ENCODE data around the gene NNMT.
"Not testable (repeated sequence)": the region's sequence is repeated elsewhere in the genome, so short reads cannot be mapped to it uniquely, and the experiment has no call there.

The NNMT gene

GRCh38 chr11:114307524-114308203 lies 11.5 kb downstream of the NNMT start:
- no peak for DNase-seq (ENCODE audit: low read depth in 1 of 2, low spot score in 1 of 2)

GRCh38 chr11:114308689-114309089 lies 12.5 kb downstream of the NNMT start:
- no peak for DNase-seq (ENCODE audit: low read depth in 1 of 2, low spot score in 1 of 2)

GRCh38 chr11:114309517-114309916 lies 13.3 kb downstream of the NNMT start:
- no peak for DNase-seq (ENCODE audit: low read depth in 1 of 2, low spot score in 1 of 2)

- no peak for DNase-seq (ENCODE audit: low read depth in 1 of 2, low spot score in 1 of 2)
These were observed 13.9 kb downstream of the NNMT start for GRCh38 chr11:114310095-114310494.

- no peak for DNase-seq (ENCODE audit: low read depth in 1 of 2, low spot score in 1 of 2)
These were observed 15.7 kb downstream of the NNMT start for GRCh38 chr11:114311946-114312345.

GRCh38 chr11:114314096-114314495 lies 17.9 kb downstream of the NNMT start:
- no peak for DNase-seq (ENCODE audit: low read depth in 1 of 2, low spot score in 1 of 2)

- DNase-seq (ENCODE audit: low read depth in 1 of 2, low spot score in 1 of 2): no peak
These were observed 19.7 kb downstream of the NNMT start for GRCh38 chr11:114315749-114316368.

- DNase-seq (ENCODE audit: low read depth in 1 of 2, low spot score in 1 of 2): no peak
These were observed 21.0 kb downstream of the NNMT start for GRCh38 chr11:114316980-114317786.

- no peak for DNase-seq (ENCODE audit: low read depth in 1 of 2, low spot score in 1 of 2)
These were observed 21.6 kb downstream of the NNMT start for GRCh38 chr11:114317787-114318137.

GRCh38 chr11:114318361-114318760 lies 22.2 kb downstream of the NNMT start:
- DNase-seq (ENCODE audit: low read depth in 1 of 2, low spot score in 1 of 2): no peak

GRCh38 chr11:114319716-114320328 lies 23.6 kb downstream of the NNMT start:
- DNase-seq (ENCODE audit: low read depth in 1 of 2, low spot score in 1 of 2): no peak

GRCh38 chr11:114321621-114322257 lies 25.5 kb downstream of the NNMT start:
- DNase-seq (ENCODE audit: low read depth in 1 of 2, low spot score in 1 of 2): no peak

- no peak for DNase-seq (ENCODE audit: low read depth in 1 of 2, low spot score in 1 of 2)
These were observed 26.7 kb downstream of the NNMT start for GRCh38 chr11:114322934-114323333.

GRCh38 chr11:114326151-114326550 lies 30.0 kb downstream of the NNMT start:
- DNase-seq (ENCODE audit: low read depth in 1 of 2, low spot score in 1 of 2): no peak

GRCh38 chr11:114326776-114327175 lies 30.6 kb downstream of the NNMT start:
- no peak for DNase-seq (ENCODE audit: low read depth in 1 of 2, low spot score in 1 of 2)

GRCh38 chr11:114330373-114330772 lies 34.2 kb downstream of the NNMT start:
- no peak for DNase-seq (ENCODE audit: low read depth in 1 of 2, low spot score in 1 of 2)

- no peak for DNase-seq (ENCODE audit: low read depth in 1 of 2, low spot score in 1 of 2)
These were observed 44.3 kb downstream of the NNMT start for GRCh38 chr11:114340311-114341131.

- not testable (repeated sequence) for DNase-seq (ENCODE audit: low read depth in 1 of 2, low spot score in 1 of 2)
These were observed 45.5 kb downstream of the NNMT start for GRCh38 chr11:114341667-114342066.

GRCh38 chr11:114342476-114342875 lies 46.3 kb downstream of the NNMT start:
- DNase-seq (ENCODE audit: low read depth in 1 of 2, low spot score in 1 of 2): no peak

GRCh38 chr11:114343020-114343419 lies 46.8 kb downstream of the NNMT start:
- DNase-seq (ENCODE audit: low read depth in 1 of 2, low spot score in 1 of 2): no peak
